ENCODE results near the gene CD40. TPM values are rescaled to one million over a fixed set of nuclear protein-coding genes. Genes with fewer than 3 reads are reported as not detected.

CD40 gene
- total and polyA plus RNA-seq, 7 experiments from 2014 or later, result 1.7 to 10.0 (median 4.0) TPM

- Histone ChIP-seq H3K27ac (ENCODE audit: low read depth, low read length) (no peak overlapping the region), H3K27me3 (ENCODE audit: control insufficient read depth in 2 of 2, insufficient read depth in 2 of 2, low read length in 2 of 2) (peaks cover 0 to 3% of the 10 kb centered on the region in 2 donors), H3K36me3 (ENCODE audit: control insufficient read depth in 2 of 3, insufficient read depth in 3 of 3, low read length in 3 of 3) (no peaks in the 10 kb centered on the region), H3K9me3 (ENCODE audit: control insufficient read depth in 2 of 3, low read length in 3 of 3) (no peaks in the 10 kb centered on the region), H3K4me3 (ENCODE audit: low read length) (no peak overlapping the region), H3K4me1 (ENCODE audit: control insufficient read depth in 2 of 2, insufficient read depth in 2 of 2, low read length in 2 of 2) (no peaks in the 10 kb centered on the region)
- POLR2A ChIA-PET, result no interaction called here
- ATAC-seq, result no peak
- CTCF ChIA-PET, result no interaction called here
- Mint-ChIP-seq H3K27me3 (peaks cover 24 to 52% (median 35%) of the 10 kb centered on the region in 5 donors), H3K27ac (no peak overlapping the region), H3K36me3 (no peaks in the 10 kb centered on the region), H3K9me3 (peaks cover 0 to 1% (median 0%) of the 10 kb centered on the region in 11 donors), H3K4me3 (no peak overlapping the region), H3K4me1 (no peaks in the 10 kb centered on the region)
- no peak for DNase-seq
- intact Hi-C loops (cut with micrococcal nuclease), result no loop called here
Measured at GRCh38 chr20:46168438-46168837, 50.3 kb downstream of the CD40 start.

- Histone ChIP-seq H3K27me3 (ENCODE audit: control insufficient read depth in 2 of 2, insufficient read depth in 2 of 2, low read length in 2 of 2) (peaks cover 0 to 11% of the 10 kb centered on the region in 2 donors), H3K9me3 (ENCODE audit: control insufficient read depth in 2 of 3, low read length in 3 of 3) (no peaks in the 10 kb centered on the region), H3K27ac (ENCODE audit: low read depth, low read length) (no peak overlapping the region), H3K4me1 (ENCODE audit: control insufficient read depth in 2 of 2, insufficient read depth in 2 of 2, low read length in 2 of 2) (no peaks in the 10 kb centered on the region), H3K36me3 (ENCODE audit: control insufficient read depth in 2 of 3, insufficient read depth in 3 of 3, low read length in 3 of 3) (no peaks in the 10 kb centered on the region), H3K4me3 (ENCODE audit: low read length) (no peak overlapping the region)
- intact Hi-C loops (cut with micrococcal nuclease), result no loop called here
- CTCF ChIA-PET, result no interaction called here
- POLR2A ChIA-PET, result no interaction called here
- Mint-ChIP-seq H3K9me3 (peaks cover 0 to 1% (median 0%) of the 10 kb centered on the region in 11 donors), H3K27ac (no peak overlapping the region), H3K27me3 (peaks cover 23 to 50% (median 40%) of the 10 kb centered on the region in 5 donors), H3K4me3 (no peak overlapping the region), H3K4me1 (no peaks in the 10 kb centered on the region), H3K36me3 (no peaks in the 10 kb centered on the region)
- ATAC-seq, result no peak
- DNase-seq, result no peak
Measured at GRCh38 chr20:46169245-46170171, 51.4 kb downstream of the CD40 start.

GRCh38 chr20:46171476-46171875 is 53.4 kb downstream of the CD40 start:
- Histone ChIP-seq H3K27me3 (ENCODE audit: control insufficient read depth in 2 of 2, insufficient read depth in 2 of 2, low read length in 2 of 2) (peaks cover 0 to 21% of the 10 kb centered on the region in 2 donors), H3K4me3 (ENCODE audit: low read length) (no peak overlapping the region), H3K27ac (ENCODE audit: low read depth, low read length) (no peak overlapping the region), H3K4me1 (ENCODE audit: control insufficient read depth in 2 of 2, insufficient read depth in 2 of 2, low read length in 2 of 2) (no peaks in the 10 kb centered on the region), H3K9me3 (ENCODE audit: control insufficient read depth in 2 of 3, low read length in 3 of 3) (no peaks in the 10 kb centered on the region), H3K36me3 (ENCODE audit: control insufficient read depth in 2 of 3, insufficient read depth in 3 of 3, low read length in 3 of 3) (no peaks in the 10 kb centered on the region)
- Mint-ChIP-seq H3K4me3 (no peak overlapping the region), H3K36me3 (no peaks in the 10 kb centered on the region), H3K27ac (no peak overlapping the region), H3K9me3 (peaks cover 0 to 1% (median 0%) of the 10 kb centered on the region in 11 donors), H3K27me3 (peaks cover 35 to 59% (median 50%) of the 10 kb centered on the region in 5 donors), H3K4me1 (peaks cover 0 to 5% (median 0%) of the 10 kb centered on the region in 7 donors)
- POLR2A ChIA-PET, result no interaction called here
- CTCF ChIA-PET, result interaction anchor here (0.6 to 2.1 kb wide), 2 partner anchors 149 to 261 kb away, joined by 3 to 7 read pairs; no protein-coding TSS in a partner anchor
- DNase-seq, result no peak
- ATAC-seq, result no peak
- intact Hi-C loops (cut with micrococcal nuclease), result no loop called here

GRCh38 chr20:46171909-46172308 is 53.8 kb downstream of the CD40 start:
- H3K27me3 Mint-ChIP-seq, result peaks cover 37 to 58% (median 50%) of the 10 kb centered on the region in 5 donors
- intact Hi-C loops (cut with micrococcal nuclease), result no loop called here
- CTCF ChIA-PET, result interaction anchor here (2.1 kb wide), 1 partner anchor 150 kb away, joined by 7 read pairs; no protein-coding TSS in a partner anchor
- no peaks in the 10 kb centered on the region for H3K4me1 ChIP-seq (ENCODE audit: control insufficient read depth in 2 of 2, insufficient read depth in 2 of 2, low read length in 2 of 2)
- peaks cover 0 to 1% (median 0%) of the 10 kb centered on the region in 11 donors for H3K9me3 Mint-ChIP-seq
- H3K27ac ChIP-seq (ENCODE audit: low read depth, low read length), result no peak overlapping the region
- H3K9me3 ChIP-seq (ENCODE audit: control insufficient read depth in 2 of 3, low read length in 3 of 3), result no peaks in the 10 kb centered on the region
- ATAC-seq (no peak), DNase-seq (no peak)
- POLR2A ChIA-PET, result no interaction called here
- peaks cover 0 to 5% (median 0%) of the 10 kb centered on the region in 7 donors for H3K4me1 Mint-ChIP-seq
- H3K4me3 ChIP-seq (ENCODE audit: low read length), result no peak overlapping the region
- no peaks in the 10 kb centered on the region for H3K36me3 ChIP-seq (ENCODE audit: control insufficient read depth in 2 of 3, insufficient read depth in 3 of 3, low read length in 3 of 3)
- H3K4me3 Mint-ChIP-seq, result no peak overlapping the region
- no peak overlapping the region for H3K27ac Mint-ChIP-seq
- peaks cover 0 to 21% of the 10 kb centered on the region in 2 donors for H3K27me3 ChIP-seq (ENCODE audit: control insufficient read depth in 2 of 2, insufficient read depth in 2 of 2, low read length in 2 of 2)
- no peaks in the 10 kb centered on the region for H3K36me3 Mint-ChIP-seq

- peaks cover 0 to 1% (median 0%) of the 10 kb centered on the region in 11 donors for H3K9me3 Mint-ChIP-seq
- ChIA-PET POLR2A (no interaction called here), CTCF (interaction anchor here (1.0 to 2.1 kb wide), 2 partner anchors 150 to 158 kb away, joined by 4 to 7 read pairs; no protein-coding TSS in a partner anchor)
- Histone ChIP-seq H3K4me1 (ENCODE audit: control insufficient read depth in 2 of 2, insufficient read depth in 2 of 2, low read length in 2 of 2) (no peaks in the 10 kb centered on the region), H3K27ac (ENCODE audit: low read depth, low read length) (no peak overlapping the region), H3K9me3 (ENCODE audit: control insufficient read depth in 2 of 3, low read length in 3 of 3) (no peaks in the 10 kb centered on the region), H3K36me3 (ENCODE audit: control insufficient read depth in 2 of 3, insufficient read depth in 3 of 3, low read length in 3 of 3) (no peaks in the 10 kb centered on the region), H3K27me3 (ENCODE audit: control insufficient read depth in 2 of 2, insufficient read depth in 2 of 2, low read length in 2 of 2) (peaks cover 0 to 21% of the 10 kb centered on the region in 2 donors), H3K4me3 (ENCODE audit: low read length) (no peak overlapping the region)
- H3K27me3 Mint-ChIP-seq, result peaks cover 37 to 57% (median 52%) of the 10 kb centered on the region in 5 donors
- peaks cover 0 to 5% (median 0%) of the 10 kb centered on the region in 7 donors for H3K4me1 Mint-ChIP-seq
- ATAC-seq (no peak), DNase-seq (no peak)
- H3K36me3 Mint-ChIP-seq, result no peaks in the 10 kb centered on the region
- no peak overlapping the region for H3K4me3 Mint-ChIP-seq
- H3K27ac Mint-ChIP-seq, result no peak overlapping the region
- intact Hi-C loops (cut with micrococcal nuclease), result no loop called here
Measured at GRCh38 chr20:46172455-46172854, 54.3 kb downstream of the CD40 start.

- ATAC-seq (no peak), DNase-seq (no peak)
- Mint-ChIP-seq H3K4me1 (peaks cover 0 to 5% (median 0%) of the 10 kb centered on the region in 7 donors), H3K36me3 (no peaks in the 10 kb centered on the region), H3K9me3 (peaks cover 0 to 1% (median 0%) of the 10 kb centered on the region in 11 donors), H3K4me3 (no peak overlapping the region), H3K27me3 (peaks cover 43 to 63% (median 54%) of the 10 kb centered on the region in 5 donors), H3K27ac (no peak overlapping the region)
- H3K4me3 ChIP-seq (ENCODE audit: low read length), result no peak overlapping the region
- intact Hi-C loops (cut with micrococcal nuclease), result no loop called here
- no peaks in the 10 kb centered on the region for H3K36me3 ChIP-seq (ENCODE audit: control insufficient read depth in 2 of 3, insufficient read depth in 3 of 3, low read length in 3 of 3)
- no peaks in the 10 kb centered on the region for H3K4me1 ChIP-seq (ENCODE audit: control insufficient read depth in 2 of 2, insufficient read depth in 2 of 2, low read length in 2 of 2)
- no peaks in the 10 kb centered on the region for H3K9me3 ChIP-seq (ENCODE audit: control insufficient read depth in 2 of 3, low read length in 3 of 3)
- CTCF ChIA-PET, result interaction anchor here (1.0 to 2.1 kb wide), 2 partner anchors 151 to 159 kb away, joined by 4 to 7 read pairs; no protein-coding TSS in a partner anchor
- H3K27me3 ChIP-seq (ENCODE audit: control insufficient read depth in 2 of 2, insufficient read depth in 2 of 2, low read length in 2 of 2), result peaks cover 0 to 21% of the 10 kb centered on the region in 2 donors
- POLR2A ChIA-PET, result no interaction called here
- no peak overlapping the region for H3K27ac ChIP-seq (ENCODE audit: low read depth, low read length)
Measured at GRCh38 chr20:46172961-46173536, 54.9 kb downstream of the CD40 start.

Measured in naive thymus-derived CD4-positive, alpha-beta T cell (primary cell).